Activated B cell treated with CpG ODN at 0.5 μM for 24 hours (primary cell): Measurements from ENCODE around the gene KCNE4. TPM values are rescaled to one million over a fixed set of nuclear protein-coding genes. Genes with fewer than 3 reads are reported as not detected.

Experiments used
- ATAC-seq: fragments of 200-7000 bp; cut with Tn5 transposase; one replicate; pipeline ENCODE4 v1.10.0; 2021; ENCODE audit warnings: low read depth, mild to moderate bottlenecking, moderate library complexity
- CTCF ChIA-PET: fragments of 350-600 bp; sonication (Branson Sonifier 250); formaldehyde crosslinking; loops from one replicate; lab custom pipeline; 2021; ENCODE audit warnings: antibody characterized with exemption; lab: Charles Lee
- POLR2A ChIA-PET: fragments of 350-600 bp; sonication (Branson Sonifier 250); formaldehyde crosslinking; loops from one replicate; lab custom pipeline; 2021; ENCODE audit warnings: antibody characterized with exemption; lab: Charles Lee
- DNase-seq: peaks from one replicate; pipeline ENCODE4 v3.0.0; 2022
- H3K27ac Mint-ChIP-seq: one replicate; pipeline ENCODE4 v1.8.0; 2020; ENCODE audit warnings: mixed read lengths
- H3K27me3 Mint-ChIP-seq: one replicate; pipeline ENCODE4 v1.8.0; 2021; ENCODE audit warnings: mixed read lengths
- H3K36me3 Mint-ChIP-seq: one replicate; pipeline ENCODE4 v1.8.0; 2021; ENCODE audit warnings: low read depth, mixed read lengths
- H3K4me1 Mint-ChIP-seq: one replicate; pipeline ENCODE4 v1.8.0; 2021; ENCODE audit warnings: mixed read lengths
- H3K4me3 Mint-ChIP-seq: one replicate; pipeline ENCODE4 v1.8.0; 2020; ENCODE audit warnings: mild to moderate bottlenecking, mixed read lengths
- H3K9me3 Mint-ChIP-seq: one replicate; pipeline ENCODE4 v1.8.0; 2020; ENCODE audit warnings: mixed read lengths
- intact Hi-C: fragments of 100-400 bp; cut with micrococcal nuclease; formaldehyde crosslinking; loops from one replicate; pipeline ENCODE4 v1.15.1; 2024
- total RNA-seq: library from RNA; stranded (reverse); gene quantifications from 2 replicates; pipeline ENCODE4 v1.2.3, GENCODE V29; 2022
- TF ChIP-seq, protein P1 (sequence below): fragments of 200-600 bp; IDR thresholded peaks from one replicate; pipeline ENCODE4 v1.8.0; 2022; ENCODE audit warnings: antibody characterized with exemption, mild to moderate bottlenecking

Gene KCNE4
- total RNA-seq, 1 donor from 2014 or later: not detected

DNA sequence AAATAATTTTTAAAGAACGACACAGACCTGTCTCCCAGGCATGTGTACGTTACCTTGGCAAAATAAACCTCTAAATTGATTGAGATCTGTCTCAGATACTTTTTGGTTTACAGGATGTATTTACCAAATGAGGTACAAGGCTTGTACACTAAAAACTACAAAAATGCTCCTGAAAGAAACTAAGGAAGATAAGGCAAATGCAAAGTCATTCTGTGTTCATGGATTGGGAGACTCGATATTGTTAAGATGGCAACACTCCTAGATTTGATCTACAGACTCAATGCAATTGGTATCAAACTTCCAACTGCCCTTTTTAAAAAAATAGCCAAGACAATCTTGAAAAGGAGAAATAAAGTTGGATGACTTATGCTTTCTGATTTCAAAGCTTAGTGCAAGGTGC is 11.5 kb upstream of the KCNE4 start:
- TF ChIP-seq, protein P1, sequence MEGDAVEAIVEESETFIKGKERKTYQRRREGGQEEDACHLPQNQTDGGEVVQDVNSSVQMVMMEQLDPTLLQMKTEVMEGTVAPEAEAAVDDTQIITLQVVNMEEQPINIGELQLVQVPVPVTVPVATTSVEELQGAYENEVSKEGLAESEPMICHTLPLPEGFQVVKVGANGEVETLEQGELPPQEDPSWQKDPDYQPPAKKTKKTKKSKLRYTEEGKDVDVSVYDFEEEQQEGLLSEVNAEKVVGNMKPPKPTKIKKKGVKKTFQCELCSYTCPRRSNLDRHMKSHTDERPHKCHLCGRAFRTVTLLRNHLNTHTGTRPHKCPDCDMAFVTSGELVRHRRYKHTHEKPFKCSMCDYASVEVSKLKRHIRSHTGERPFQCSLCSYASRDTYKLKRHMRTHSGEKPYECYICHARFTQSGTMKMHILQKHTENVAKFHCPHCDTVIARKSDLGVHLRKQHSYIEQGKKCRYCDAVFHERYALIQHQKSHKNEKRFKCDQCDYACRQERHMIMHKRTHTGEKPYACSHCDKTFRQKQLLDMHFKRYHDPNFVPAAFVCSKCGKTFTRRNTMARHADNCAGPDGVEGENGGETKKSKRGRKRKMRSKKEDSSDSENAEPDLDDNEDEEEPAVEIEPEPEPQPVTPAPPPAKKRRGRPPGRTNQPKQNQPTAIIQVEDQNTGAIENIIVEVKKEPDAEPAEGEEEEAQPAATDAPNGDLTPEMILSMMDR: no peak
- no peaks in the 10 kb centered on the region for H3K4me1 Mint-ChIP-seq

DNA sequence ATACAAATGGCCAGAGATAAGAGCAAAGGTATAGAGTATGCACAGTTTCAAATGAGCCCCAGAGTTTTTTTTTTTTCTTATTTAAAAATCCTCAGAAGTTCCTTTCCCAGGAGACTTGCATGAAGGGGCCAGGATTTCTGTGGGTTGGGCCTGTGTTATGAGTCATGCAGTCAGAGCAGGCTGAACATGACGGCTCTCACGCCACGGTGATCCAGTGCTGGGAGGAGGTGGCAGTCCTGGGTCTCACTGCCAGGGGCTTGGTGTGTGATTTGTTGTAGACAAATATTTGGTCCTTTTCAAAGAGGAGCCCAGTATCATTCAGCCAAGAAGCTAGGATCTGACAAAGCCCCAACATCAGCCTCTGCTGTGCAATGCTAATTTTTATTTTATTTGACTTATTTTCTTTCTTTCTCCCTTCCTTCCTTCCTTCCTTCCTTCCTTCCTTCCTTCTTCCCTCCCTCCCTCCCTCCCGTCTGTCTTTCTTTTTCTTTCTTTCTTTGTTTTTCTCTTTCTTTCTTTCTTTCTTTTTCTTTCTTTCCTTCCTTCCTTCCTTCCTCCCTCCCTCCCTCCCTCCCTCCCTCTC is 10.4 kb upstream of the KCNE4 start:
- peaks cover 9% of the 10 kb centered on the region for H3K27me3 Mint-ChIP-seq
- ChIA-PET CTCF (no interaction called here), POLR2A (no interaction called here)
- no peak overlapping the region for H3K4me3 Mint-ChIP-seq
- H3K9me3 Mint-ChIP-seq: no peaks in the 10 kb centered on the region
- no peak overlapping the region for H3K27ac Mint-ChIP-seq
- no peak for ATAC-seq
- TF ChIP-seq, protein P1: no peak
- H3K4me1 Mint-ChIP-seq: no peaks in the 10 kb centered on the region
- H3K36me3 Mint-ChIP-seq: no peaks in the 10 kb centered on the region
- intact Hi-C loops: no loop called here
- no peak for DNase-seq

More for the DNA sequence above, 11.5 kb upstream of the KCNE4 start:
- ChIA-PET POLR2A (no interaction called here), CTCF (no interaction called here)
- intact Hi-C loops: no loop called here
- Mint-ChIP-seq H3K9me3 (no peaks in the 10 kb centered on the region), H3K27me3 (peaks cover 9% of the 10 kb centered on the region), H3K27ac (no peak overlapping the region), H3K4me3 (no peak overlapping the region), H3K36me3 (no peaks in the 10 kb centered on the region)
- no peak for DNase-seq
- no peak for ATAC-seq

DNA sequence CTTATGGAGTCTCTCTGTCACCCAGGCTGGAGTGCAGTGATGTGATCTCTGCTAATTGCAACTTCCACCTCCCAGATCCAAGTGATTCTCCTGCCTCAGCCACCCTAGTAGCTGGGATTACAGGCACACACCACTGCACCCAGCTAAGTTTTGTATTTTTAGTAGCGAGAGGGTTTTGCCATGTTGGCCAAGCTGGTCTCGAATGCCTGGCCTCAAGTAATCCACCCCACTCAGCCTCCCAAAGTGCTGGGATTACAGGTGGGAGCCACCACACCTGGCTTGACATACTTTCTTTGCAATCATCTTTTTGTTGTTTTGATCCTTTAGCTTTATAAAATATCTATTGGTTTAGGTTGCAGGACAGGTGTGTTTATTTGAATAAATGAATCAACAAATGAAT is 9.7 kb upstream of the KCNE4 start:
- Mint-ChIP-seq H3K9me3 (no peaks in the 10 kb centered on the region), H3K4me3 (no peak overlapping the region), H3K4me1 (no peaks in the 10 kb centered on the region), H3K36me3 (no peaks in the 10 kb centered on the region), H3K27me3 (peaks cover 9% of the 10 kb centered on the region), H3K27ac (no peak overlapping the region)
- ChIA-PET POLR2A (no interaction called here), CTCF (no interaction called here)
- TF ChIP-seq, protein P1: no peak
- intact Hi-C loops: no loop called here
- ATAC-seq (no peak), DNase-seq (no peak)

DNA sequence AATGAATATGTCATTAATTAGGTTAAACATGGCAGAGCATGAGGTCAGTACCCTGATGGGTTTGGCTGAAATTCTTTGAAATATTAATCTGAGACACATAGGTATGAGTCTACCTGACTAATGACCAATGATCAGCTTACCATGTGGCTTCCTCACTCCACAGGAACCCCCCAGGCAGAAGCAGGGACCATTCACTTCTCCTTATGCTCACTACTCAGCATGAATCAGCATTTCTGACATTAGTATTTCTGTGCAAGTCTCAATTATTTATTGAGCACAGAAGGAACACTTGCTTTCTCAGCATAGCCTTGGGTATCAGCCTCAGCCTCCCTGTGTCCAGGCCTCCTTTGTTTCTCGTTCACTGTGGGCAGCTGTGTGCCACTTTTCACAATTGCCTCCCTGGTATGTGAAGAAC is 9.3 kb upstream of the KCNE4 start:
- CTCF ChIA-PET: no interaction called here
- H3K27ac Mint-ChIP-seq: no peak overlapping the region
- peaks cover 9% of the 10 kb centered on the region for H3K27me3 Mint-ChIP-seq
- ATAC-seq (no peak), DNase-seq (no peak)
- POLR2A ChIA-PET: no interaction called here
- H3K4me1 Mint-ChIP-seq: no peaks in the 10 kb centered on the region
- no peaks in the 10 kb centered on the region for H3K36me3 Mint-ChIP-seq
- TF ChIP-seq, protein P1: no peak
- no peak overlapping the region for H3K4me3 Mint-ChIP-seq
- no peaks in the 10 kb centered on the region for H3K9me3 Mint-ChIP-seq
- intact Hi-C loops: no loop called here

DNA sequence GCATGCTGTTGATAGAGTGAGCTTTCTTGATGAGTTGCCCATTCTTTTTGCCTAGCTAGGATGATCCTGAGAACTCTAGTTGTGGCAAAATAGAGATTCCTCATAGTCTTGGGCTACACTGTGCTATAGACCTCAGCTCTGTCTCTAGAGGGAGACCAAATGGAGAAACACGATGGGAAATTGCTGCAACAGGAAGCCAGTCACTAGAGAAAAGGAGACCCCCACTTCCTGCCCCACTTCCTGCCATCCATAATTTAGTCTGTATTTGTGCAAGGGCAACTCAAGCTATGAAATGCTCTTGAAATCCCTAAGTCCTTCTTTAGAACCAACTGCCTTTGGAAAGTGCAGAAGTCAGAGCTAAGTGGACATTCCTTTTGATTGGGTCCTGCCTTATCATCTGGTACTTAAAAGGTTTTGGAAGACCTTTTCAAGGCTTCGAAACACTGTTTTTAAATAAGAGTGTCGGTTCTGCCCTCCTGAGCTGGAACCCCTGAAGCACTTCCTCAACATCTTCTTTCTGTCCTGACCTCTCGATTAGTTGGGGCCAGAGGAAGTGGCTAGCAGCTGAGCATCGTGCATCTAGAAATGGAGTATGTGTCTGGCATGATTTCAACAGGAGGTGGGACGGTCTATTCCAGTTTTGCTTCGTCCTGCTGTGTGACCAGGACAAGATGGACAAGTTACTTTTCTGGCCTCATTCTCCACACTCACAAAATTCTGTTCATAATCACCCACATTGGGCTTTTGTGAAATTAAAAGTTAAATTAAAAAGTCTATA is 8.6 kb upstream of the KCNE4 start:
- intact Hi-C loops: no loop called here
- no peaks in the 10 kb centered on the region for H3K9me3 Mint-ChIP-seq
- TF ChIP-seq, protein P1: no peak
- CTCF ChIA-PET: no interaction called here
- H3K4me3 Mint-ChIP-seq: no peak overlapping the region
- POLR2A ChIA-PET: no interaction called here
- no peaks in the 10 kb centered on the region for H3K36me3 Mint-ChIP-seq
- ATAC-seq: no peak
- H3K4me1 Mint-ChIP-seq: no peaks in the 10 kb centered on the region
- no peak overlapping the region for H3K27ac Mint-ChIP-seq
- H3K27me3 Mint-ChIP-seq: peaks cover 7% of the 10 kb centered on the region
- DNase-seq: no peak
